Measurements from ENCODE around the gene IRGC. TPM values are rescaled to one million over a fixed set of nuclear protein-coding genes. Genes with fewer than 3 reads are reported as not detected.

The IRGC gene
- total and polyA plus RNA-seq, 2 of the 4 experiments (the other 2 are of a cell fraction) = not detected

GRCh38 chr19:43759515-43759914 lies 43.6 kb downstream of the IRGC start:
- H3K27me3 ChIP-seq (ENCODE audit: control insufficient read depth, insufficient read depth, low read length) = no peaks in the 10 kb centered on the region
- no peak overlapping the region; the same call in 1 of the 2 replicates for H3K4me2 ChIP-seq (ENCODE audit: low read depth, low read length)
- no peaks in the 10 kb centered on the region for H3K9me3 ChIP-seq (ENCODE audit: control insufficient read depth, insufficient read depth, low read length)
- H3K56ac ChIP-seq (ENCODE audit: extremely low read depth, insufficient read depth, low read length) = no peak overlapping the region
- peak overlapping the region; percentile 3; the same call in 1 of the 2 replicates for H2BK20ac ChIP-seq (ENCODE audit: low read depth, low read length)
- peak overlapping the region; percentile 83; the same call in 1 of the 3 replicates for H2BK15ac ChIP-seq (ENCODE audit: low read depth, low read length)
- H3K4me3 ChIP-seq (ENCODE audit: insufficient read depth, low read depth, low read length) = no peak overlapping the region
- H3K4ac ChIP-seq (ENCODE audit: low read depth, low read length) = peak overlapping the region; percentile 61; the same call in 1 of the 2 replicates
- no peak for TF ChIP-seq RCOR1 (IDR thresholded peaks at IDR 0.05; ENCODE audit: insufficient replicate concordance, low read length)
- TF ChIP-seq RAD21 (IDR thresholded peaks at IDR 0.05; ENCODE audit: low read length) = peak; percentile 38
- TF ChIP-seq FOS (IDR thresholded peaks at IDR 0.05; ENCODE audit: low read depth, low read length) = no peak
- TF ChIP-seq RFX5 (IDR thresholded peaks at IDR 0.05; ENCODE audit: low read depth, low read length) = peak; percentile 74; the same call in 1 of the 2 replicates
- TF ChIP-seq USF2 (IDR thresholded peaks at IDR 0.05; ENCODE audit: low read depth, low read length) = no peak
- no peak for TF ChIP-seq BHLHE40 (IDR thresholded peaks at IDR 0.05; ENCODE audit: low read depth, low read length)
- no peak for TF ChIP-seq MXI1 (IDR thresholded peaks at IDR 0.05; ENCODE audit: borderline replicate concordance, low read depth, low read length)
- TF ChIP-seq CTCF (conservative IDR thresholded peaks at IDR 0.05; ENCODE audit: low read depth, low read length) = peak; percentile 49
- no peak for TF ChIP-seq MAZ (IDR thresholded peaks at IDR 0.05; ENCODE audit: borderline replicate concordance, low read depth, low read length)
- no peak for TF ChIP-seq ELK1 (IDR thresholded peaks at IDR 0.05; ENCODE audit: borderline replicate concordance, low read depth, low read length)
- peak; percentile 30 for TF ChIP-seq SMC3 (IDR thresholded peaks at IDR 0.05; ENCODE audit: low read depth, low read length)
- no peak for TF ChIP-seq CEBPB (IDR thresholded peaks at IDR 0.05; ENCODE audit: low read depth, low read length)
- TF ChIP-seq POLR2A (IDR thresholded peaks at IDR 0.05; ENCODE audit: low read depth, low read length) = no peak
- TF ChIP-seq MAFK (IDR thresholded peaks at IDR 0.05; ENCODE audit: low read depth, low read length) = no peak
- no peak for TF ChIP-seq CHD1 (IDR thresholded peaks at IDR 0.05; ENCODE audit: low read depth, low read length)
- no peak for TF ChIP-seq NFE2L2 (IDR thresholded peaks at IDR 0.05; ENCODE audit: low read depth, low read length)
- WGBS, 2 experiments (ENCODE audit: extremely low coverage in 2 of 2, insufficient read length in 1 of 2) = 67% methylated on average over 3 of the region's 5 CpGs; no CpG with 5 or more reads in 1 of the 2 experiments
- in situ Hi-C loops (cut with MboI; ENCODE audit: low sequenced_read_pairs) (no loop called here), dilution Hi-C loops (cut with HindIII; ENCODE audit: low sequenced_read_pairs, unreplicated experiment) (no loop called here), intact Hi-C loops (cut with micrococcal nuclease) (no loop called here)
- H4K20me1 ChIP-seq (ENCODE audit: insufficient read depth, low read length) = peaks cover 2% of the 10 kb centered on the region
- ATAC-seq (ENCODE audit: low read depth) (no peak), DNase-seq (peak; percentile 55)
- peak overlapping the region; percentile 64; the same call in 1 of the 2 replicates for H3K23ac ChIP-seq (ENCODE audit: low read depth, low read length)
- peak overlapping the region in 1 of 2 experiments; percentile 81; a peak in 2 of 4 replicates for H4K8ac ChIP-seq (ENCODE audit: low read depth in 2 of 2, low read length in 2 of 2)
- H3K36me3 ChIP-seq (ENCODE audit: control insufficient read depth, insufficient read depth, low read length) = no peaks in the 10 kb centered on the region
- BruUV-seq (replicated peaks) = no TSS peak
- 0 out of 2 replicates have a peak overlapping the region, but pooled peaks have one; percentile 67 for H2AK5ac ChIP-seq (ENCODE audit: low read depth, low read length)
- H3K9ac ChIP-seq (ENCODE audit: low read depth, low read length) = no peak overlapping the region
- peak overlapping the region; percentile 71 for H2BK5ac ChIP-seq (ENCODE audit: low read depth, low read length, poor library complexity, severe bottlenecking)
- H3K9me1 ChIP-seq (ENCODE audit: insufficient read depth, low read length) = peaks cover 22% of the 10 kb centered on the region
- H2AFZ ChIP-seq (replicated peaks; ENCODE audit: low read length, poor library complexity) = no peak overlapping the region
- peaks cover 16% of the 10 kb centered on the region for H3K4me1 ChIP-seq (ENCODE audit: control insufficient read depth, insufficient read depth, low read length)
- no peak overlapping the region for H2AK9ac ChIP-seq (replicated peaks; ENCODE audit: low read depth, low read length, poor library complexity)
- peak overlapping the region; percentile 11; the same call in 1 of the 2 replicates for H3K18ac ChIP-seq (ENCODE audit: low read depth, low read length)
- peak overlapping the region; percentile 25; the same call in 1 of the 2 replicates for H4K5ac ChIP-seq (ENCODE audit: low read depth, low read length)
- H2BK120ac ChIP-seq (ENCODE audit: low read depth, low read length) = peak overlapping the region; percentile 54
- ChIA-PET CTCF (interaction anchor here (0.6 to 1.1 kb wide), 4 partner anchors 26 to 98 kb away, joined by 3 to 5 read pairs (median 3); no protein-coding TSS in a partner anchor), POLR2A (ENCODE audit: unreplicated experiment) (no interaction called here)
- H3K27ac ChIP-seq (ENCODE audit: insufficient read depth, low read length) = no peak overlapping the region
- H3K79me1 ChIP-seq (ENCODE audit: low read depth in 1 of 2, low read length in 2 of 2) = peaks cover 6 to 36% of the 10 kb centered on the region in 2 experiments; a peak in 3 of 4 replicates
- H3K14ac ChIP-seq (replicated peaks; ENCODE audit: low read depth, low read length) = no peak overlapping the region
- no peak overlapping the region for H4K91ac ChIP-seq (ENCODE audit: insufficient read depth, low read depth, low read length)

Data from IMR-90 (cell line).